ENCODE results near the gene TMEM45B. TPM values are rescaled to one million over a fixed set of nuclear protein-coding genes. Genes with fewer than 3 reads are reported as not detected.

The TMEM45B gene
- total RNA-seq, 1 donor from 2014 or later, result 0.50 TPM

Other genes starting within 250 kb of the TMEM45B start
- 20.5 and 26.2 TPM in 2 replicates for gene NFRKB, start 79.7 kb downstream of the TMEM45B start, total RNA-seq
- gene PRDM10, start 187.0 kb downstream of the TMEM45B start, total RNA-seq, result 3.6 and 10.0 TPM in 2 replicates